A673 (cell line): Measurements from ENCODE around the gene ARHGAP22. TPM values are rescaled to one million over a fixed set of nuclear protein-coding genes. Genes with fewer than 3 reads are reported as not detected.

Experiments used
- BruUV-seq: library from RNA; stranded (reverse); fragments of 400-500 nt; replicated peaks from 2 replicates; lab custom pipeline; 2021; lab: Mats Ljungman, UMichigan
- CTCF ChIA-PET: fragments of 300-600 bp; sonication (Branson Sonifier 250); formaldehyde crosslinking; loops from one replicate; lab custom pipeline; 2022; ENCODE audit warnings: antibody characterized with exemption; lab: Charles Lee
- POLR2A ChIA-PET: fragments of 300-600 bp; sonication (Branson Sonifier 250); formaldehyde crosslinking; loops from one replicate; lab custom pipeline; 2022; ENCODE audit warnings: antibody characterized with exemption; ENCODE audit not compliant: low non-redundant PET; lab: Charles Lee
- DNase-seq: peaks from one replicate; pipeline ENCODE4 v3.0.0-alpha.2; 2015; ENCODE audit warnings: low spot score
- H3K27ac ChIP-seq: fragments of 200-600 bp; sonication (generic); 2 replicates; pipeline ENCODE4 v1.5.1; 2016; ENCODE audit warnings: mixed run types, low read depth, mild to moderate bottlenecking, mixed read lengths, antibody characterized with exemption, low read length; ENCODE audit not compliant: poor library complexity, severe bottlenecking
- H3K27me3 ChIP-seq: fragments of 200-600 bp; sonication (generic); replicated peaks from 2 replicates; pipeline ENCODE4 v1.6.1; 2017; ENCODE audit warnings: mixed run types, low read depth, mild to moderate bottlenecking, mixed read lengths, antibody characterized with exemption, low read length; ENCODE audit not compliant: insufficient read depth, poor library complexity
- H3K36me3 ChIP-seq: fragments of 200-600 bp; sonication (generic); 2 replicates; pipeline ENCODE4 v1.6.1; 2016; ENCODE audit warnings: mixed run types, mild to moderate bottlenecking, mixed read lengths, antibody characterized with exemption, low read length; ENCODE audit not compliant: insufficient read depth, poor library complexity, severe bottlenecking
- H3K4me1 ChIP-seq: fragments of 200-600 bp; sonication (generic); 2 replicates; pipeline ENCODE4 v1.6.1; 2017; ENCODE audit warnings: mixed run types, mild to moderate bottlenecking, mixed read lengths, antibody characterized with exemption, low read length; ENCODE audit not compliant: insufficient read depth, poor library complexity, severe bottlenecking
- H3K4me3 ChIP-seq: fragments of 200-600 bp; sonication (generic); 2 replicates; pipeline ENCODE4 v1.5.1; 2016; ENCODE audit warnings: low read depth, mixed run types, mild to moderate bottlenecking, mixed read lengths, low read length; ENCODE audit not compliant: poor library complexity, severe bottlenecking
- H3K9me3 ChIP-seq: fragments of 200-600 bp; sonication (generic); 2 replicates; pipeline ENCODE4 v1.6.1; 2016; ENCODE audit warnings: mixed run types, low read depth, mild to moderate bottlenecking, mixed read lengths, antibody characterized with exemption, low read length; ENCODE audit not compliant: poor library complexity, severe bottlenecking
- EZH2 ChIP-seq: fragments of 200-600 bp; sonication (generic); IDR thresholded peaks from 2 replicates; pipeline ENCODE4 v1.6.1; 2017; ENCODE audit warnings: borderline replicate concordance, low read depth, mild to moderate bottlenecking, mixed read lengths, antibody characterized with exemption, low read length; ENCODE audit not compliant: poor library complexity, severe bottlenecking
- intact Hi-C: fragments of 100-400 bp; cut with micrococcal nuclease; formaldehyde crosslinking; loops from one replicate; pipeline ENCODE4 v1.10.0; 2022; ENCODE audit not compliant: unreplicated experiment
- total RNA-seq: library from RNA; stranded (reverse); gene quantifications from 2 replicates; pipeline ENCODE4 v1.2.3, GENCODE V29; 2021
- TF ChIP-seq, protein P1 (sequence below): fragments of 300-800, 200-600 bp; sonication (generic); conservative IDR thresholded peaks from 2 replicates; pipeline ENCODE4 v1.5.1; 2017; ENCODE audit warnings: low read depth, mild to moderate bottlenecking, antibody characterized with exemption, low read length, moderate library complexity, mixed read lengths

The ARHGAP22 gene
- total RNA-seq, 1 experiment from 2014 or later, result 0.47 TPM

GRCh38 chr10:48520594-48520993 is 84.3 kb downstream of the ARHGAP22 start:
- POLR2A ChIA-PET, result no interaction called here
- BruUV-seq, result no TSS peak
- CTCF ChIA-PET, result no interaction called here

DNA sequence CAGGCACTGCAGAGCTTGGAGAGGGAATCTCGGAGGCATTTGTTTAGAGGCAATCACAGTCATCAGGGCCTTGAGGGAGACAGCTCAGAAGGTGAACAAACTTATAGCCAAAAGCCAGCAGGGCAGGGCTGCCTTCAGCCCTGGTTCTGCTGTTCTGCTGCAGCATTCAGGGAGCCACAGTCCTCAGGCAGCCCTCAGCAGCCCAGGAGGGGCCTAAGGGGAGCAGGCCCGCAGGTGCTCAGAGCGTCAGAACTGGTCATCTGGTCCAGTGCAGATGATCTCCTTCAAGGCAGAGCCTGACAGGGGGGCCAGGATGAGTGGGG is 84.7 kb downstream of the ARHGAP22 start:
- intact Hi-C loops, result no loop called here
- no peak overlapping the region for H3K27ac ChIP-seq
- BruUV-seq, result no TSS peak
- peaks cover 4% of the 10 kb centered on the region for H3K9me3 ChIP-seq
- no peaks in the 10 kb centered on the region for H3K4me1 ChIP-seq
- DNase-seq, result no peak
- TF ChIP-seq, protein P1, sequence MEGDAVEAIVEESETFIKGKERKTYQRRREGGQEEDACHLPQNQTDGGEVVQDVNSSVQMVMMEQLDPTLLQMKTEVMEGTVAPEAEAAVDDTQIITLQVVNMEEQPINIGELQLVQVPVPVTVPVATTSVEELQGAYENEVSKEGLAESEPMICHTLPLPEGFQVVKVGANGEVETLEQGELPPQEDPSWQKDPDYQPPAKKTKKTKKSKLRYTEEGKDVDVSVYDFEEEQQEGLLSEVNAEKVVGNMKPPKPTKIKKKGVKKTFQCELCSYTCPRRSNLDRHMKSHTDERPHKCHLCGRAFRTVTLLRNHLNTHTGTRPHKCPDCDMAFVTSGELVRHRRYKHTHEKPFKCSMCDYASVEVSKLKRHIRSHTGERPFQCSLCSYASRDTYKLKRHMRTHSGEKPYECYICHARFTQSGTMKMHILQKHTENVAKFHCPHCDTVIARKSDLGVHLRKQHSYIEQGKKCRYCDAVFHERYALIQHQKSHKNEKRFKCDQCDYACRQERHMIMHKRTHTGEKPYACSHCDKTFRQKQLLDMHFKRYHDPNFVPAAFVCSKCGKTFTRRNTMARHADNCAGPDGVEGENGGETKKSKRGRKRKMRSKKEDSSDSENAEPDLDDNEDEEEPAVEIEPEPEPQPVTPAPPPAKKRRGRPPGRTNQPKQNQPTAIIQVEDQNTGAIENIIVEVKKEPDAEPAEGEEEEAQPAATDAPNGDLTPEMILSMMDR, result no peak
- no peak for TF ChIP-seq EZH2
- CTCF ChIA-PET, result no interaction called here
- peaks cover 40% of the 10 kb centered on the region for H3K27me3 ChIP-seq
- no peaks in the 10 kb centered on the region for H3K36me3 ChIP-seq
- POLR2A ChIA-PET, result no interaction called here
- no peak overlapping the region for H3K4me3 ChIP-seq

More at GRCh38 chr10:48520594-48520993, 84.3 kb downstream of the ARHGAP22 start:
- Histone ChIP-seq H3K4me1 (no peaks in the 10 kb centered on the region), H3K27me3 (peaks cover 45% of the 10 kb centered on the region), H3K27ac (no peak overlapping the region), H3K4me3 (no peak overlapping the region), H3K36me3 (no peaks in the 10 kb centered on the region), H3K9me3 (peaks cover 4% of the 10 kb centered on the region)
- intact Hi-C loops, result no loop called here
- no peak for TF ChIP-seq EZH2
- no peak for DNase-seq

DNA sequence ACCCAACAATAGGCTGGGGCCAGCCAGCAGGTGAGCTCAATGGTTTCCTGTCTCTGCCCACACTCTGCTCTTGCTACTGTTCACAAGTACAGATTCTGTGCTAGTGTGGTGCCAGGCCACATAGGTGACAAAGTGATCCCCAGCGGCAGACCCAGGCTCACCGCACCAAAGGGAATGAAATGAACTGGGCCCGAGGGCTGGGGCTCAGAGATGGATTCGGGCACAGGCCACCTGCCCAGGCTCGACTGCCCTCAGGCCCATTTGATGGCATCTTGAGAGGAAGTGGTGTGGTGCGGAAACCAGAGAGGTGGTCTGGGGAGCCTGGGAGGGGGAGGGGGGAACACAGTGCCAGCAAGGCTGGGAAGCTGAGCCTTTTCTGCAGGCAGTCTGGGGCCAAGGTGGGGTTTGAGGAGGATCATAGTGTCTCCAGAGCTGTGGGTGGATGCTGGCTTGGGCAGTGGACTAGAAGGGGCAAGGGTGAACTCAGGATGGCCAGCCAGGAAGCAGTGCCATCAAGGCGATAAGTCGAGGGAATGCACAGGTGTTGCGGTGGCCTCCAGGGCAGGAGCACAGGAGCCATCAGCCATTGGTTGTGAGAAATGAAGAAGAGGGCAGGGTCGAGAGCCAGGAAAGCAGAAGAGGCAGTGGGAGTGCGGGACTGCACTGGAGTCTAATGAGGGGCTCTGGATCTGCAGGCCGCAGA is 85.2 kb downstream of the ARHGAP22 start:
- H3K9me3 ChIP-seq, result peaks cover 4% of the 10 kb centered on the region
- H3K36me3 ChIP-seq, result no peaks in the 10 kb centered on the region
- peaks cover 35% of the 10 kb centered on the region for H3K27me3 ChIP-seq
- H3K4me1 ChIP-seq, result no peaks in the 10 kb centered on the region
- no peak overlapping the region for H3K27ac ChIP-seq
- POLR2A ChIA-PET, result no interaction called here
- no TSS peak for BruUV-seq
- CTCF ChIA-PET, result no interaction called here
- TF ChIP-seq, protein P1, result no peak
- TF ChIP-seq EZH2, result no peak
- intact Hi-C loops, result no loop called here
- no peak for DNase-seq
- no peak overlapping the region for H3K4me3 ChIP-seq

DNA sequence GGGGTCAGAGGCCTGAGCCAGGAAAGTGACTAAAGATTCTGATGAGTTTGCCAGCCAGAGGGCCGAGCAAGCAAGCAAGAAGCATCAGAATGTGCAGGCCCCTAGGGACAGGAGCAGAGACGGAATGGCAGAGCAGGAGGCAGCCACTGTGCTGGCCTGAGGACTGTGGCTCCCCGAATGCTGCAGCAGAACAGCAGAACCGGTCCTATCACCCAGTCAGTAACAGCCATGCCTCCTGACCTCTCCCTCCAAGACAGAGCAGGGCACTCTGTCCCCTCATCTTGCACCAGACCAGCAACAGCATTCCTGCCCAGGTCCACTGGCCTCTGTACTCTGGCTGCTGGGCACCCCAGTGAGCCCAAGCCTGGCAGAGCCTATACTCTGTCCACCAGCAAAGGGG is 85.9 kb downstream of the ARHGAP22 start:
- no peak overlapping the region for H3K4me3 ChIP-seq
- intact Hi-C loops, result no loop called here
- H3K36me3 ChIP-seq, result no peaks in the 10 kb centered on the region
- ChIA-PET POLR2A (no interaction called here), CTCF (no interaction called here)
- TF ChIP-seq, protein P1, result no peak
- no peak overlapping the region for H3K27ac ChIP-seq
- H3K4me1 ChIP-seq, result no peaks in the 10 kb centered on the region
- H3K27me3 ChIP-seq, result peaks cover 30% of the 10 kb centered on the region
- peaks cover 6% of the 10 kb centered on the region for H3K9me3 ChIP-seq
- BruUV-seq, result no TSS peak
- no peak for DNase-seq
